HG03066 (cell line): ENCODE data around the gene DHX34.
"Not testable (repeated sequence)": the region's sequence is repeated elsewhere in the genome, so short reads cannot be mapped to it uniquely, and the experiment has no call there.

ENCODE experiments used
- ATAC-seq: cut with Tn5 transposase; IDR thresholded peaks from one replicate; pipeline ENCODE4 v1.9.1; 2021; ENCODE audit warnings: low read depth; ENCODE audit not compliant: unreplicated experiment

DHX34 gene

DNA sequence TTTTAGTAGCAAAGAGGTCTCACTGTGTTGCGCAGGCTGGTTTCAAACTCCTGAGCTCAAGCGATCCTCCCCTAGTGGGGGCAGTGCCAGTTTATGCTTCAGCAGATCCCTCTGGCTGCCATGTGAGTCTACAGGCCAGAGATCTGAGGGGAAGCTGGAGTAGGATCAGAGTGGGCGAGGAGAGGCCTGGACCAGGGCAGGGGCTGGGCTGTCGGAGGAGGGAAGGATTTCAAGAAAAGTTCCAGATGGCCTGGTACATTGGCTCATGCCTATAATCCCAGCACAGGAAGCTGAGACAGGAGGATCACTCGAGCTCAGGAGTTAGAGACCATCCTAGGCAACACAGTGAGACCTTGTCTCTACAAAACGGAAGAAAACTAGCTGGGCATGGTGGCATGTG is 9.8 kb downstream of the DHX34 start:
- no peak for ATAC-seq

DNA sequence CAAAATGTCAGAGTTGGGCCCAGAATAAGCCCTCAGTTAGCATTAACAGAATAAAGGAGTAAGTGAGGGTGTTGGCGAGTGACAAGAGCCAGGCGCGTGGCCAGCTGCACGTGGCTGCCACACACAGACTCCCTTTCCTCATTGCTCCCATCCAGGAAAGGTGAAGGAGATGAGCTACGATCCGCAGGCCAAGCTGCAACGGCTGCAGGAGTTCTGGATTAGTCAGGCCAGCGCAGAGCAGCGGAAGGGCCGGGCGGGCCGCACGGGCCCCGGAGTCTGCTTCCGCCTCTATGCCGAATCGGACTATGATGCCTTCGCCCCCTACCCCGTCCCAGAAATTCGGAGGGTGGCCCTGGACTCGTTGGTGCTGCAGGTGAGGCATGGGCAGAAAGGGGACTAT is 13.2 kb downstream of the DHX34 start:
- ATAC-seq: no peak

DNA sequence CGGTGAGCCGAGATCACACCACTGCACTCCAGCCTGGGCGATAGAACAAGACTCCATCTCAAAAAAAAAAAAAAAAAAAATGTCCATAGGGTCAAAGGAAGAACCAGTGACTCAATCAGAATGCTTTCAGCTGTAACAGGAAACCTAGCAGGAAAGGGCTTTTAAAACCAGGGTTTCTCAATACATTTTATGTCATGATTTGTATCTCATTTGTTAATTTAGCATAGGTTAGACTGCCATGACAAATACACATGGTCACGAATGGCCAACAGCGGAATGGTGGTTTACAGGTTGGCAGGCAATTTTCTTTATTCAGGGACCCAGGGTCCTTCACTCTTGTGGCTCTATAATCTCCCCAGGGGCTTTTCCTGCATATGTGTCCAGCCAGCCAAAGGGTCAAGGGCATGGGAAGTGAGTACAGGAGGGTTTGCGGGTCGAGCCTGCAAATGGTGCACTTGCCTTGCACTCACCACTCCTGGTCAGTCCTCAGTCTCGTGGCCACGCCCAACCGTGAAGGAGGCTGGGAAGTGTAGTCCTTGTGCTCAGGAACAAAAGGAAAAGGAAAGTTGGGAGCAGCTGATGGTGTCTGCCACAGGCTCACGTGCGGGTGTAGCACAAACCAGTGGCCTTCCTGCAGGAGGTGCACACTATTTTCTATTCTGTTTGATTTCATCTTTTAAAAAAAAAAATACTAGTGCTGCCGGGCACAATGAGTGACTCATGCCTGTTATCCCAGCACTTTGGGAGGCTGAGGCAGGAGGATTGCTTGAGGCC is 14.8 kb downstream of the DHX34 start:
- no peak for ATAC-seq

DNA sequence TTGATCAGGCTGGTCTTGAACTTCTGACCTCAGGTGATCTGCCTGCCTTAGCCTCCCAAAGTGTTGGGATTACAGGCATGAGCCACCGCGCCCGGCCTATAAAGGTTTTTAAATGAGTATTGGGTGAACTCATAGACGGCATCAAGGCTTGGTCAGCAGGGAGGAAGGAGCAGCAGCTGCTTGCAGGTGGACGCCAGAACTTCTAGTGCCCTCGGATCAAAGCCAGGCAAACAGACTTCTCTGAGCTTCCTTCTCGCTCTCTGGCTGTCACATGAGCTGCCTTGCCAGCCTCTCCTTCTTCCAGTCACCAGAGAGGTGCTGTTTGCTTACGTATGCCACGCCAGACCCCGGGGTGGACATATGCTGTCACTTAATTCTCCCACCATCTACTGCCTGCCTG is 16.3 kb downstream of the DHX34 start:
- ATAC-seq: not testable (repeated sequence)

DNA sequence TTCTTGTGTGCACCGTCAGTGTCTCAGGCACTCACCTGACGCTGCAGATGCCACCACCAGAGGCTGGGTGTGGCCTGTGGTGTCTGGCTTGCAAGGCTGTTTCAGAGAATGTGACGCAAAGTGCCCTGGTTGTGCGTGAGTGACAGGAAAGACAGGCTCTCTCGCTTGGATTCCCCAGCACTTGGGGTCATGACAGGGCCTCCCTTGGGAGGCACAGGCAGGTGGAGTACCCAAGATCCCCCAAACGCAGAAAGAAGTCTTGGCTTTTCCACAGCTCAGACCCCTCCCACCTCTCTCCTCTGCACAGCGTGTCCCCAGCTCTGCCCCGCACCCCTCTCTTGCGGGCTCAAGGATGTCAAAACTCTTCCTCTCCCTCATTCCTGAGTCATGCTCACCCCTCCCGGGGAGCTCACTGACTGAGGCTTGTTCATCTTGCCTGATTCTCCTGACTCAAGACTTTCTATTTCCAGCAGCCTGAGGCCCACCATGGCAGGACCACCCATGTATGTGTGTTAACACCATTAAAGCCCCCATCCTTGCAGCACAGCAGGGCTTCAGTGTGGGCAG is 21.0 kb downstream of the DHX34 start:
- no peak for ATAC-seq

DNA sequence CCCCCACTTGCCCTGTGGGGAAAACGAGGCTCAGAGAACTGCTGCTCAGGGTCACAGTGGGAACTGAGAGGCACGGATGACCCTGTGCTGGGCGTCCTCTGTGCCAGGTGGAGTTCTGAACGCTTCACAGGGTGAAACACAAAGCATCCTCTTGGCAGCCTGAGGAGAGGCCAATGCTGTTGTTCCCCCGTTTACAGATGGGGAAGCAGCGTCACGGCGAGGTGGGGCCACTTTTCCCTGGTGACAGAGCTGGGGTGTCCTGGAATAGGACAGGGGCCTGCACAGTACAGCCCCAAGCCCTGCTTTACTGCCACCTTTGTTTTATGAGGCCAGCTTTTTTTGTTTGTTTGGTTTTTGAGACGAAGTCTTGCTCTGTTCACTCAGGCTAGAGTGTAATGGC is 22.1 kb downstream of the DHX34 start:
- no peak for ATAC-seq

DNA sequence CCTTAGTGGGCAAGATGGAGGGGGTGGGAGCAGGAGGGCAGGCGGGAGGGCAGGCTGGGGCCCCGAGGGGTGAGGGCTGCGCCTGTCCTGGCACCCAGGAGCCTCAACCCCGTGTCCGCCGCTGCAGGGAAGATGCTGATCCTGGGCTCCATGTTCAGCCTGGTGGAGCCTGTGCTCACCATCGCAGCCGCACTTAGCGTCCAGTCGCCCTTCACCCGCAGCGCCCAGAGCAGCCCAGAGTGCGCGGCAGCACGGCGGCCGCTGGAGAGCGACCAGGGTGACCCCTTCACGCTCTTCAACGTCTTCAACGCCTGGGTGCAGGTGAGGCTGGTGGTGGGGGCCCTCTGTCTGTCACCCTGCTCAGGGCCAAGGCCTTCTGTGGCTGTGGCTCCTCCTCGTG is 23.5 kb downstream of the DHX34 start:
- ATAC-seq: no peak

DNA sequence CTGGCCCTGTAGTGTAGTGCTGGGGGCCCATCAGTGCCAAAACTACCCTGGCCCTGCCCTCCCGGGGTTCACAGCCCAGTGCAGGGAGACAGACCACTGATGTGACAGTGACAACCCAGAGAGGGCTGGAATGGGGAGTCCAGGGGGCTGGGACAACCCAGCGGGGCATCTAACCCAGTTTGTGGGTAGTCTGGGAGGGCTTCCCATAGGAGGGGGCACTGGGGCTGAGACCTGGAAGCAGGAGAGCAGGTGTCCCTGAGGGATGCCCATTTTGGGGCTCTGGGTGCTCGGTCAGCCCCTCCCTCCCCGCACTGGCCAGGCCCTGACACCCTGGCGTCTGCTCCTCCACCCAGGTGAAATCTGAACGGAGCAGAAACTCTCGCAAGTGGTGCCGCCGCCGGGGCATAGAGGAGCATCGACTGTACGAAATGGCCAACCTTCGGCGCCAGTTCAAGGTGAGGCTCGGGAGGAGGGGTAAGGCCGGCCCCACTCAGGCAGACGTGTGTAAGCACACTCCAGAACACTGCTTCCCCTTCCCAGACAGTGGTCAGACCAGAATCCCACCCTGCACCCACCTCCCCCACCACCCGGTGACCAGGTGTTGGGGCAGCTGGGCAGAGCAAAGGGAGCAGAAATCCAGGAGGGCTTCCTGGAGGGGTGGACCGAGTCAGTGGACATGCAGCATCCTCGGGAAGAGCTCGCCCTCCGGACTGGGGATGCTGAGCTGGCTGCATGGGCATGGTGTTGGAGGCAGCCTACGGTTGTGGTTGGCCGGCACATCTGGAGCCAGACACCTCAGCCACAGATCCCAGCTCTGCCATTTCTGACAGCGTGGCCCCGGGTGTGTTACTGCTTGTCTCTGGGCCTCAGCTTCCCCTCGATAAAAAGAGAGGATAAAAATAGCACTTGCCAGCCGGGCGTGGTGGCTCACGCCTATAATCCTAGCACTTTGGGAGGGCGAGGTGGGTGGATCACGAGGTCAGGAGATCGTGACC is 24.4 kb downstream of the DHX34 start:
- no peak for ATAC-seq

DNA sequence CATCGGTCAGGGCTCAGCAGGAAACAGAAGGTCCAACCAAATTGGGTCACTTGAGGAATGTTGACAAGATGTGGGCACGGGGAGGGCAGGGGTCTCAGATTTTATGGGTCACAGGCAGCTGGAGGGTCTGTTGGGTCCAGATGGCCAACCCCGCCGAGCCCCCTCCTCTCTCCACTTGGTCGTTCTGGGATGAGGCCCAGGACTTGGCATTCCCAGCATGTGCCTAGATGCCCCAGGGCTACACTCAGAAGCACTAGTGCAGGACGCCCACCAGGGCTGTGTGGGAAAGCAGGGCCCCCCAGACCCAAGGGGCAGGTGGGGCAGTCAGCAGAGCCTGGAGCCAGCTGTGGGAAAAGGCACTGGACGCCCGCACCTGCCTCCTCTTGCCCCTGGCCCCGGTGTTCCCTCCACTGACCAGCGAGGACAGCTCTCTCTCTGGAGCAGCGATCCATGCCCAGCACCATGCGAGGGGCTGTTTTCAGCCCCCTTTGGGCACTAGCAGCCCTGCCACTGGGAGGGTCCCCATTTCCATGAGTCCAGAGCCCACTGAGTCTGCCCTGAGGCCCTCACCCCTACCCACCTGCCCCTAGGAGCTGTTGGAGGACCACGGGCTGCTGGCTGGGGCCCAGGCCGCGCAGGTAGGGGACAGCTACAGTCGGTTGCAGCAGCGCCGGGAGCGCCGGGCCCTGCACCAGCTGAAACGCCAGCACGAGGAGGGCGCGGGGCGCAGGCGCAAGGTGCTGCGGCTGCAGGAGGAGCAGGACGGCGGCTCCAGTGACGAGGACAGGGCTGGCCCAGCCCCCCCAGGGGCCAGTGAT is 26.0 kb downstream of the DHX34 start:
- no peak for ATAC-seq

DNA sequence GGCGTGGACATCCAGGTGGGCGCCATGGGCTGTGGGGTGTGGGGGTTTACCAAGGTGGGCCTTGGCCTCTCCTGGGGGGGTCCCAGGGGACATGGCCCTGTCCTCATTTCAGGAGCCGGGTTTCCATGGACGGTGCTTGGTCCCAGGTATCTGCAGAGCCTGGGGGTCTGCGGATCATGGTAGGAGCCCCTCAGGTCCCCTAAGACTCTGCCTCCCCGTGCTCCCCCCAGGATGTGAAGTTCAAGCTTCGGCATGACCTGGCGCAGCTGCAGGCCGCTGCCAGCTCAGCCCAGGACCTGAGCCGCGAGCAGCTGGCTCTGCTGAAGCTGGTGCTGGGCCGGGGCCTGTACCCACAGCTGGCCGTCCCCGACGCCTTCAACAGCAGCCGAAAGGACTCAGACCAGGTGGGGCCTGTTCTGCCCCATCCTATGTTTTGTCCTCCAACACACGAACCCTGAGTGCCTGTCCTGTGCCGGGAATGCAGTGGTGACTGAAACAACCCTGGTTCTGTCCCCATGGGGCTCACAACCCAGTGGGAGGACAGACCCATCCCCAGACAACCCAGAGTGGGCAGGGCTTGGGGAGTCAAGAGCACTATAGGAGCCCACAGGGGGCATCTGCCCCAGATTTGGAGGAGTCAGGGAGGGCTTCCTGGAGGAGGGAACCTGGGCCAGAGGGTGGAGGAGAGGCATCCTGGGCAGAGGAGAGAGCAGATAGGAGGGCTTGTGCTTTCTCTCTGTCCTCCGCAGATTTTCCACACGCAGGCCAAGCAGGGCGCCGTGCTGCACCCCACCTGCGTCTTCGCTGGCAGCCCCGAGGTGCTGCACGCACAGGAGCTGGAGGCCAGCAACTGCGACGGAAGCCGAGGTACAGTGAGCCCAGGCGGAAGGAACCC is 26.8 kb downstream of the DHX34 start:
- ATAC-seq: no peak

DNA sequence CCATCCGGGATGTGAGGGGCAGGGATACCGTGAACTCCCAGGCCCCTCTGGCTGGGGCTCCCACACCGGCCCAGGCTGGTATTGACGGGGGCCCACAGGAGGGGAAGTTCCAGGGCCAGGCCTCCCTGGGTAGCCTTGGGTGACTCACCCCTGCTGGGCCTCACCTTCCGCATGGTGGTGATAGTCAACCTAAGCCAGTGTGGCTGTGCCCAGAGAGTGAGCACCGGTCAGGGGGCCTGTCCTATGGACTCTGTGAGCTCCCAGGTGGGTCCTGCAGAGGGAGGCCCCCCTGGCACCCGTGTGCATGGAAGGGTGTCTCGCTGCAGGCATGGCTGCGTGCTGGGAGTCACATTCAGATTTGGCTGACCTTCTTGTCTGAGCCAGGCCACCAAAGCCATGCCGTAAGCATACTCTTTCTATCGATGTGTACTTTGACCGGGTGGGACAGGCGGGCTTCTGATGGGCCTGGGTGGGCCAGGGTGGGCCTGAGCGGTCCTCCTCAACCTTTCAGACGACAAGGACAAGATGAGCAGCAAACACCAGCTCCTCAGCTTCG is 27.6 kb downstream of the DHX34 start:
- no peak for ATAC-seq

DNA sequence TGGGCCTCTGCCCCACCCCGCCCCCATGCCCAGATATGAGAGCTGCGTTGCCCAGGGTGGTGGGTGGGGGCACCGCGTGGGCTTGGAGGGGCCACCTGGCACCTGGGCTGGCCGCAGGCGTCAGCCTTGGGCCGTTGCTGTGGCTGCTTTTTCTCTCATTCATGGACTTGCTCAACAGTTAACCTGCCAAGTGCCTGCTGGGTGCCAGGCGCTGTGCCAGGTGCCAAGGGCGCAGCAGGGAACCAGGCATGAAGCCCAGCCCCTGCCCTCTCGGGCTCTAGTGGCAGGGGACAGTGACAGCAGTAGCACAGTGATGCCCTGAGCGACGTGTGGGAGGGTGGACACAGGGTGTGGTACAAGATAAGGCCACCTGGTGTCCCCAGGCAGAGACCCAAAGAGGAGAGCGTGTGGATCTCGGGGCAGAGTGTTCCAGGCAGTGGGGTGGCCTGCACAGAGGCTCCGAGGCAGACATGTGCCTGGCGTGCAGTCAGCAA is 28.1 kb downstream of the DHX34 start:
- no peak for ATAC-seq

DNA sequence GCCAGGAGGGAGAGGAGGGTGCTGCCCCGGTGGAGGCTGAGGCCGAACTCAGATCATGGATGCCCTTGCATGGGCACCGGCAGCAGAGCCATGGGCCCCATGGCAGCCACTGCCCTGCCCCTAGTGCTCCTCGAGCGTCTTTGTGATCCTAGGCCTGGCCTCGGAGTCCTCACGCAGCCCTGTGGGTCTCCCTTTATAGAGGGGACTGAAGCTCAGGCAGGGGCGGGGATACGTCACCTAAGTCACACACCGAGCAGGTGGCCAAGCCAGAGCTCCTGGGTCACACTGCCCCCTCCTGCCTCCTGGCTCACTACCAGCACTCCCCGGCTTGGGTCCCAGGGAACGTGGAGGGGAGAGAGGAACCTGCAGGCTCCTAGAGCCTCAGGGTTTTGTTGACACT is 28.7 kb downstream of the DHX34 start:
- no peak for ATAC-seq

DNA sequence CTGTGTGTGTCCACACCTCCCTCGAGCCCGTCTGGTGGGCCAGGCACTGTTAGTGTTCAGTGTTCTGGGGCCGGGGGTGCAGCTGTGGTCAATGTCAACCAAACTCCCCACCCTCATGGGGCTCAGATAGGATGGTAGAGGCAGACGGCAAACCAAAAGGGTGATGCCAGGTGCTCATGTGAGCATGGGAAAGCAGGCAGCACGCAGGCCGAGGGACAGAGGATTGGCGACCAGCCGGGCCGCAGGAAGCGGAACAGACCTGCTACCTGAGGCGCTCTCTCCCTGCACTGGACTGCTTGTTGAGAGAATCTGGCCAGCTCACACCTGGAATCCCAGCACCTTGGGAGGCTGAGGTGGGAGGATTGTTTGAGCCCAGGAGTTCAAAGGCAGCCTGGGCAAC is 29.1 kb downstream of the DHX34 start:
- ATAC-seq: no peak

DNA sequence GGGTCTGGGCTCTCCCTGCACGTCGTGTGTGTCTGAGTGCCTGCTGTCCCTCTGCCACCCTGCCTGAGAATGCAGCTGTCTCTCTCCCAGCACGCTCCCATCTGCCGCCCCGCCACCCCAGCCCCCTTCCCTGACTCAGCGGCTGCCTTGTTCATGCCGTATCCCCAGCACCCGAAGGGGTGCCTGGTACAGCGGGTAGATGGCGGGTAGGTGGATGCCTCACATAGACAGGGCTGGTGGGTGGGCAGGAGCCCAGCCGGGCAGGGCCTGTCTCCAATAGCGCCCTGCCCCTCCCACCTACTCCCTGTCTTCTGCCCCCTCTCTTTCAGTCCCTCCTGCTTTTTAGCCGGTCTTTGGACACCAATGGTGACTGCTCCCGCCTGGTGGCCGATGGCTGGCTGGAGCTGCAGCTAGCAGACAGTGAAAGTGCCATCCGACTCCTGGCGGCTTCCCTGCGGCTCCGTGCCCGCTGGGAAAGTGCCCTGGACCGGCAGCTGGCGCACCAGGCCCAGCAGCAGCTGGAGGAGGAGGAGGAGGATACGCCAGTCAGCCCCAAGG is 30.3 kb downstream of the DHX34 start:
- no peak for ATAC-seq

DNA sequence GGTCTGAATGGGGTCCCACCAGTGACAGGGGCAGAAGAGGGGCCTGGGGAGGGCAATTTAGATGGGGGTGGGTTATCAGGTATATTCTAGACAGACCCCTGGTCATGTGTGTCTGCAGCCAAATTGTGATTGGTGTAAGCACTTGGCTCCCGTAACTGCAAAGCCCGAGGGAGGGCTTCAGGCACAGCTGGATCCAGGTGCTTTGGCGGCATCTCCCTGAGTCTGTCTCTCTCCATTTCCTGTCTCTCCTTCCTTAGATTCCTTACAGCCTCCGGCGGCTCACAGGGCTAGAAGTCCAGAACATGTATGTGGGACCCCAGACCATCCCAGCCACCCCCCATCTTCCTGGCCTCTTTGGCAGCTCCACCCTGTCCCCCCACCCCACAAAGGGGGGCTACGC is 31.4 kb downstream of the DHX34 start:
- ATAC-seq: no peak

DNA sequence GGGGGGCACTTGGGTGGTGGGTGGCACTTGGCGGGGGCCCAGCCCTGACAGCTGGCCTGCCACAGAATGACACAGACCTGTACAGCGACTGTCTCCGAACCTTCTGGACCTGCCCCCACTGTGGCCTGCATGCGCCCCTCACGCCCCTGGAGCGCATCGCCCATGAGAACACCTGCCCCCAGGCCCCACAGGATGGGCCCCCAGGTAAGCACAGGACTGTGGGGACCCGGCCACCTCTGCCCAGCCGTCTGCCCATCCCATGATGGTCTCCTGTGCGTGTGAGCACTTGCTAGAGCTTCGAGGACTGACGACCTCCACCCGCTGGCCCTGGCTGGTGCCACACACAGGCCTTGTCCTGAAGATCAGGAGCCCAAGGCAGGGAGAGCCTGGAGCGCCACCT is 32.0 kb downstream of the DHX34 start:
- no peak for ATAC-seq

DNA sequence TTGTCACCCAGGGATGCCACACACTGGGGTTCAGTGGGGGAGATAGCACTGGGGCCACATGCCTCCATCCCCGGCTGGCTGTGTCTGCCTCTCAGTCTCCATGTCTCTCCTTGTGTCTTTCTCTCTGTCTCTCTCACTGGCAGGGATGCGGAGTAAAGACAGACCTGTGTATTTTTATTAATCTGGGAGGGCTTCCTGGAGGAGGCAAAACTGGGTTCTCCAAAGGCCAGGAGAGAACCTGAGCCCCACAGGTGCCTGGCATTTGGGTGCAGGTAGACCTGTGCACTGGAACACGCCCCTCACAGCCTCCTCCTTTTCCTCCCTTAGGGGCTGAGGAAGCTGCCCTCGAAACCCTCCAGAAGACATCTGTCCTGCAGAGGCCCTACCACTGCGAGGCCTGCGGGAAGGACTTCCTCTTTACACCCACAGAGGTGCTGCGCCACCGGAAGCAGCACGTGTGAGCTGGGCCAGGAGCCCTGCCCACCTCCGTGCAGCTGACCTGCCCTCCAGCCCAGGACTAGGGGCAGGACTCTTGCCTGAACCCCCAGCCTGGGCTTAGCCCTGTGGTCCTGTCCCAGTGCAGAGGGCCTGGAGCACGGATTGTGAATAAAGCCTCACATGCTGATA is 32.7 kb downstream of the DHX34 start:
- ATAC-seq: no peak
